Measurements from ENCODE around the gene TEAD4.
"Not testable (repeated sequence)": the region's sequence is repeated elsewhere in the genome, so short reads cannot be mapped to it uniquely, and the experiment has no call there.

Gene TEAD4

GRCh38 chr12:3054374-3054773 is 95.2 kb downstream of the TEAD4 start:
- no peak for DNase-seq

GRCh38 chr12:3055026-3055703 is 96.0 kb downstream of the TEAD4 start:
- DNase-seq = no peak

- no peak for DNase-seq
Measured at GRCh38 chr12:3055704-3056467, 96.7 kb downstream of the TEAD4 start.

DNA sequence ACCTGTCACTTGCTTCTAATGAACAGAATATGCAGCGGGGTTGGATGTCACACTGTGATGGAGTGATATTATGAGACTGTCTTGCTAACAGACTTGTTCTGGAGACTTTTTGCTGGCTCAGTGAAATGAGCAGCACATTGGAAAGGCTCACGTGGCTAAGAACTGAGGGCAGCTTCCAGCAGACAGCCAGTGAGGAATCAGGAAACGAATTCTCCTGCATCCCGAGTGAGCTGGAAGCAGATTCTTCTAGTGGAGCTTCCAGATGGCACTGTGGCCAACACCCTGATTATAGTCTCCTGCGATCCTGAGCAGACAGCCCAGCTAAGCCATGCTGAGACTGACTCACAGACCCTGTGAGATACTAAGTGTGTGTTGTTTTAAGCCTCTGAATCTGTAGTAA is 101.9 kb downstream of the TEAD4 start:
- peak; percentile 43 for DNase-seq

- no peak for DNase-seq
Measured at GRCh38 chr12:3061501-3062215, 102.5 kb downstream of the TEAD4 start.

DNA sequence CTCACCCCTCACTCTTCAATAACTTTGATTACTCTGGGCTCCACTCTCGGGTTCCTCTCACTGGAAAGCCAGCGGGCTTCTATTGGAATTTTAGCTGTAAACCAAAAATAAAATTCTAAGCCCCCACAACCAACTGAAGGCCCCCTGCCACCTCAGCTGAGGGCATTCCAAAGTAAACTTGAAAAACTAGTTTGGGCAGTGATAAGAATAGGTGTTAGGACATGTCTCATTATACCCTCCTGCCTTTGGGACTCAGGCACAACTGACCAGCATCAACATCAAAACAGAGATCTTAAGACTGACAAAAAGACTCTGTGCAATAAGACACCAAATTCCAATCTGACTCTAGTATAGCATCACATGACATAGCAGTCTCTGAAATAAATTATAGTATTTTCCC is 106.1 kb downstream of the TEAD4 start:
- DNase-seq = no peak

DNA sequence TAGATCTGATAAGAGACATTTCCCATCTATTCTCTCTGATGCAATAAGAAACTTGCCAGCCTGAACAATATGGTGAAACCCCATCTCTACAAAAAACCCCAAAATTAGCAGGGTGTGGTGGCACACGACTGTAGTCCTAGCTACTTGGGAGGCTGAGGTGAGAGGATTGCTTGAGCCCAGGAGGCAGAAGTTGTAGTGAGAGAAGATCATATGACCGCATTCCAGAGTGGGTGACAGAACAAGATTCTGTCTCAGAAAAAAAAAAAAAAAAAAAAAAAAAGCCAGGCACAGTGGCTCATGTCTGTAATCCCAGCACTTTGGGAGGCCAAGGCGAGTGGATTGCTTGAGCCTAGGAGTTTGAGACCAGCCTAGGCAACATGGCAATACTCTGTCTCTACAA is 106.6 kb downstream of the TEAD4 start:
- not testable (repeated sequence) for DNase-seq

- no peak for DNase-seq
Measured at GRCh38 chr12:3069714-3070113, 110.5 kb downstream of the TEAD4 start.

- DNase-seq = peak; percentile 19
Measured at GRCh38 chr12:3071107-3071506, 111.9 kb downstream of the TEAD4 start.

DNA sequence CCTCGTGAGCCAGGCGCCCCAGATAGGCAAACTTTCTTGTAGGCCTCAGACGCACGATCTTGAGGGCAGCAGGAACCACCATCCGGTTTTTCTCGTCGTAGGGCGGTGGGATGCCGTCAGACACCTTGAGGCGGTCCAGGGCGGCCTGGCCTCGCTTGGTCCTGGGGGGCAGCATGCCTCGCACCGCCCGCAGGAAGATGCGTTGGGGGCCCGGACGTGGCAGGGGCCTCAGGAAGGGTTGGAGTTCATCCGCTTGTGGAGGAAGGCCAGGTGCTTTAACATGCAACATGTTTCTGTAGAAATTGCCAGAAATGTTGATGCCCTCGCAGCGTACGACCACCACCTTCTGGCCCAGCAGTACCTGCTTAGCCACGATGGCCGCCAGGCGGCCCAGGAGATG is 112.5 kb downstream of the TEAD4 start:
- DNase-seq = no peak

- DNase-seq = peak; percentile 87
Measured at GRCh38 chr12:3073438-3074250, 114.4 kb downstream of the TEAD4 start.

DNA sequence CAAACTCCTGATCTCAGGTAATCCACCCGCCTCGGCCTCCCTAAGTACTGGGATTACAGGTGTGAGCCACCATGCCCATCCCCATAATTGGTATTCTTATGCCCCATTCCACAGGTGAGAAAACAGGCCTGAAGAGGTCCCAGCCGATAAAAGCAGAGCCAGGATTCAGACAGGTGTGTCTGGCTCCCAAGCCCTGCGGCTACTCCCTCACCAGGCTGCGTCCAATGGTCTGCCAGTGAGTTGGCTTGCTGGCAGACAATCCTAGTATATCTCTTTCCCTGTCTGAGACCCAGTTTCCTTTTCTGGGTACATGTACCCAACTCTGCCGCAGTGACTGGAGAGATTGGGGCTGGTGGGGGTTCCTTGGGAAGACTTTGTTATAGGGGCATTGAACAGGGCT is 116.1 kb downstream of the TEAD4 start:
- DNase-seq = no peak

GRCh38 chr12:3076730-3077571 is 117.8 kb downstream of the TEAD4 start, which contains the start of gene TSPAN9:
TSS of gene TSPAN9 (plus strand) at chr12:3077379. CDS start at chr12:3201194, 123,815 bp downstream.
- DNase-seq = peak; percentile 68

DNA sequence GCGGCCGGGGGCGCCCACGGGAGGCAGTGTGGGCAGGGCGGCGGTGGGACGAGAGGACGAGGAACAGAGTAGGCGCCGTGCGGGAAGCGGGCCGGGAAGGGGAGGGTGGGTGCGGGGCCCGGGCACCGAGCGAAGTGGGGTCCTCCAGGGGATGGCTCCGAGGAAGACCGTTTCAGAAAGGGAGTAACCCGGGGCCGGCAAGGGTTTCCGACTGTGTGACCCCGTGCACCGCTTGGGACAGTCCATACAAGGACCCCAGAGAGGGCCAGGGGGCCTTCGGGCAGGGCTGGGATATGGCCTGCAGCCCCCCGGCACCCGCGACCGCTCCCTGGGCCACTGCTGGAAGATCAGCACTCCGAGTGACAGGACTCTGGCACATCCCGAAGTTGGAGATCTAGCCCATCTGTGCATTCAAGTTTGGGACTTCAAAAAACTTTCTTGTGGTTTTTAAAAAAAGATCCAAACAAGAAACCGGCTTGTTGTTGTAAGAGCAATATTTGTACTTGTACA is 118.4 kb downstream of the TEAD4 start:
- DNase-seq = no peak

- DNase-seq = no peak
Measured at GRCh38 chr12:3078086-3078820, 119.1 kb downstream of the TEAD4 start.

- DNase-seq = no peak
Measured at GRCh38 chr12:3081091-3081490, 121.9 kb downstream of the TEAD4 start.

GRCh38 chr12:3081886-3082285 is 122.7 kb downstream of the TEAD4 start:
- no peak for DNase-seq

- no peak for DNase-seq
Measured at GRCh38 chr12:3083241-3083920, 124.2 kb downstream of the TEAD4 start.

- DNase-seq = no peak
Measured at GRCh38 chr12:3083921-3084347, 124.7 kb downstream of the TEAD4 start.

- DNase-seq = no peak
Measured at GRCh38 chr12:3084742-3085141, 125.5 kb downstream of the TEAD4 start.
